Common myeloid progenitor, CD34-positive (primary cell): ENCODE data around the gene CAMKV.

ENCODE experiments used
- CTCF ChIA-PET: fragments of 350-600 bp; sonication (Branson Sonifier 250); formaldehyde crosslinking; loops from one replicate; lab custom pipeline; 2021; ENCODE audit warnings: antibody characterized with exemption; lab: Charles Lee
- POLR2A ChIA-PET: fragments of 350-600 bp; sonication (Branson Sonifier 250); formaldehyde crosslinking; loops from one replicate; lab custom pipeline; 2021; ENCODE audit warnings: antibody characterized with exemption; lab: Charles Lee
- DNase-seq, 3 donors: peaks; one replicate each; pipeline versions ENCODE4 v3.0.0 to v3.0.0-alpha.2; 2013
- H3K27ac ChIP-seq, 2 experiments: 1 replicate in 1 of 2; 2 replicates in 1 of 2; pipeline ENCODE4 v1.7.0; 2013; ENCODE audit warnings: inconsistent platforms in 2 of 2, low read length in 2 of 2, mild to moderate bottlenecking in 2 of 2, low read depth in 1 of 2, moderate library complexity in 1 of 2; ENCODE audit not compliant: severe bottlenecking in 2 of 2, insufficient read depth in 1 of 2, poor library complexity in 1 of 2
- H3K27me3 ChIP-seq, 5 experiments: replicated peaks in 2 of 5; 1 replicate in 3 of 5; 2 replicates in 2 of 5; pipeline versions ENCODE4 v1.6.1 to v1.7.0; 2013; ENCODE audit warnings: low read length in 4 of 5, mild to moderate bottlenecking in 2 of 5, moderate library complexity in 2 of 5, inconsistent platforms in 1 of 5; ENCODE audit not compliant: insufficient read depth in 5 of 5, control insufficient read depth in 4 of 5
- H3K36me3 ChIP-seq, 4 experiments: 1 replicate in 2 of 4; 2 replicates in 2 of 4; pipeline versions ENCODE4 v1.6.1 to v1.7.0; 2013; ENCODE audit warnings: low read length in 3 of 4, control low read depth in 1 of 4, mild to moderate bottlenecking in 1 of 4; ENCODE audit not compliant: control insufficient read depth in 4 of 4, insufficient read depth in 4 of 4
- H3K4me1 ChIP-seq, 4 experiments: 1 replicate in 3 of 4; 2 replicates in 1 of 4; pipeline versions ENCODE4 v1.6.1 to v1.7.1; 2013; ENCODE audit warnings: low read length in 3 of 4, mild to moderate bottlenecking in 3 of 4, control low read depth in 1 of 4, inconsistent platforms in 1 of 4, moderate library complexity in 1 of 4; ENCODE audit not compliant: control insufficient read depth in 4 of 4, insufficient read depth in 4 of 4; ENCODE audit errors: control extremely low read depth in 1 of 4
- H3K4me3 ChIP-seq, 7 experiments: 1 replicate in 4 of 7; 2 replicates in 3 of 7; pipeline versions ENCODE4 v1.5.1 to v1.7.0; 2013; ENCODE audit warnings: mild to moderate bottlenecking in 7 of 7, low read length in 6 of 7, moderate library complexity in 6 of 7, inconsistent platforms in 2 of 7, low read depth in 2 of 7, control low read depth in 1 of 7; ENCODE audit not compliant: insufficient read depth in 4 of 7, control insufficient read depth in 1 of 7; ENCODE audit errors: extremely low read depth in 1 of 7
- H3K9me3 ChIP-seq, 5 experiments: 1 replicate in 4 of 5; 2 replicates in 1 of 5; pipeline versions ENCODE4 v1.6.1 to v1.7.1; 2013; ENCODE audit warnings: low read length in 4 of 5, mild to moderate bottlenecking in 2 of 5, inconsistent platforms in 1 of 5, low read depth in 1 of 5, moderate library complexity in 1 of 5; ENCODE audit not compliant: control insufficient read depth in 4 of 5, insufficient read depth in 2 of 5; ENCODE audit errors: control extremely low read depth in 1 of 5
- WGBS: methylation state at CpG from one replicate; pipeline ENCODE4 v1.1.5; 2013; ENCODE audit not compliant: insufficient coverage; 5-methylcytosine and 5-hydroxymethylcytosine counted together

The CAMKV gene

GRCh38 chr3:49898991-49899390 lies 29.3 kb upstream of the CAMKV start:
- Histone ChIP-seq H3K9me3 (no peaks in the 10 kb centered on the region), H3K4me1 (peaks cover 0 to 8% (median 8%) of the 10 kb centered on the region in 4 experiments), H3K36me3 (no peaks in the 10 kb centered on the region), H3K4me3 (no peak overlapping the region), H3K27me3 (no peaks in the 10 kb centered on the region), H3K27ac (no peak overlapping the region)
- ChIA-PET POLR2A (no interaction called here), CTCF (interaction anchor here (1.2 to 4.3 kb wide), 7 partner anchors 16 to 97 kb away, joined by 3 to 26 read pairs (median 5); partner anchors contain the start of gene INKA1)
- DNase-seq = no peak
- 94% methylated on average over 5 of the region's 6 CpGs for WGBS

- no peaks in the 10 kb centered on the region for H3K9me3 ChIP-seq
- H3K36me3 ChIP-seq = no peaks in the 10 kb centered on the region
- ChIA-PET POLR2A (no interaction called here), CTCF (interaction anchor here (1.1 to 2.2 kb wide), 4 partner anchors 11 to 112 kb away, joined by 3 to 7 read pairs (median 4); no protein-coding TSS in a partner anchor)
- H3K27me3 ChIP-seq = no peaks in the 10 kb centered on the region
- no peak overlapping the region for H3K4me3 ChIP-seq
- 100% methylated on average over 4 of the region's 5 CpGs for WGBS
- no peak overlapping the region for H3K27ac ChIP-seq
- no peaks in the 10 kb centered on the region for H3K4me1 ChIP-seq
- DNase-seq = no peak
Observed at GRCh38 chr3:49896345-49896744, 26.6 kb upstream of the CAMKV start.

GRCh38 chr3:49895791-49896190 lies 26.1 kb upstream of the CAMKV start:
- CTCF ChIA-PET = interaction anchor here (0.8 to 2.2 kb wide), 5 partner anchors 11 to 112 kb away, joined by 3 to 7 read pairs (median 3); no protein-coding TSS in a partner anchor
- POLR2A ChIA-PET = no interaction called here
- WGBS = 99% methylated on average over 8 of the region's 9 CpGs
- H3K9me3 ChIP-seq = no peaks in the 10 kb centered on the region
- H3K36me3 ChIP-seq = no peaks in the 10 kb centered on the region
- H3K4me1 ChIP-seq = no peaks in the 10 kb centered on the region
- H3K27ac ChIP-seq = no peak overlapping the region
- no peak for DNase-seq
- no peak overlapping the region for H3K4me3 ChIP-seq
- H3K27me3 ChIP-seq = no peaks in the 10 kb centered on the region

DNA sequence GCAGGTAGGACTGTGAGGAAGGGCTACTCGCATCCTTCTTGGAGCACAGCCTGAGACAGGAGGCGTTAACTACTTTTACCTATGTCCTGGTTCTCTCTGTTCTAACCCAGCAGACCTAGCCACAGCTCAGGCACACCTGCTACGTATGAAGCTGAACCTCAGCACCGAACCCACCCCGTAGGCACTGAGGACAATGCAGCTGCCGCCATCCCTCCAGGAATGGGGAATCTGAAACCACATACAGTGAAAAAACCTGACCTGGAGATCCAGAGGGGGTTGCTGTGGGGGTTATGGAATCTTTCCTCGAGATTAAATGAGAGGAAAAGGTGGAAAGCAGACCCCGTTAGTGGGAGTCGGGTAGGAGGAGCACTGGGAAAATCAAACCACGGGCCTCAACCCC lies 19.6 kb upstream of the CAMKV start:
- CTCF ChIA-PET = interaction anchor here (1.6 kb wide), 1 partner anchor 9 kb away, joined by 6 read pairs; no protein-coding TSS in a partner anchor
- Histone ChIP-seq H3K9me3 (no peaks in the 10 kb centered on the region), H3K27ac (no peak overlapping the region), H3K4me3 (no peak overlapping the region), H3K36me3 (no peaks in the 10 kb centered on the region), H3K27me3 (no peaks in the 10 kb centered on the region), H3K4me1 (no peaks in the 10 kb centered on the region)
- no peak for DNase-seq
- 93% methylated on average over 10 of the region's 10 CpGs for WGBS
- POLR2A ChIA-PET = no interaction called here

GRCh38 chr3:49886922-49887265 lies 17.2 kb upstream of the CAMKV start:
- POLR2A ChIA-PET = no interaction called here
- no peak for DNase-seq
- Histone ChIP-seq H3K4me1 (peaks cover 0 to 3% (median 0%) of the 10 kb centered on the region in 4 experiments), H3K27ac (no peak overlapping the region), H3K27me3 (no peaks in the 10 kb centered on the region), H3K9me3 (no peaks in the 10 kb centered on the region), H3K36me3 (no peaks in the 10 kb centered on the region), H3K4me3 (no peak overlapping the region)
- CTCF ChIA-PET = no interaction called here

GRCh38 chr3:49883998-49884397 lies 14.3 kb upstream of the CAMKV start:
- ChIA-PET CTCF (interaction anchor here (1.6 to 5.2 kb wide), 3 partner anchors 12 to 43 kb away, joined by 5 to 26 read pairs (median 7); no protein-coding TSS in a partner anchor), POLR2A (no interaction called here)
- Histone ChIP-seq H3K36me3 (no peaks in the 10 kb centered on the region), H3K9me3 (no peaks in the 10 kb centered on the region), H3K4me1 (peaks cover 0 to 6% (median 0%) of the 10 kb centered on the region in 4 experiments), H3K4me3 (no peak overlapping the region), H3K27me3 (no peaks in the 10 kb centered on the region), H3K27ac (no peak overlapping the region)
- DNase-seq = no peak
- WGBS = 100% methylated on average over 2 of the region's 4 CpGs

DNA sequence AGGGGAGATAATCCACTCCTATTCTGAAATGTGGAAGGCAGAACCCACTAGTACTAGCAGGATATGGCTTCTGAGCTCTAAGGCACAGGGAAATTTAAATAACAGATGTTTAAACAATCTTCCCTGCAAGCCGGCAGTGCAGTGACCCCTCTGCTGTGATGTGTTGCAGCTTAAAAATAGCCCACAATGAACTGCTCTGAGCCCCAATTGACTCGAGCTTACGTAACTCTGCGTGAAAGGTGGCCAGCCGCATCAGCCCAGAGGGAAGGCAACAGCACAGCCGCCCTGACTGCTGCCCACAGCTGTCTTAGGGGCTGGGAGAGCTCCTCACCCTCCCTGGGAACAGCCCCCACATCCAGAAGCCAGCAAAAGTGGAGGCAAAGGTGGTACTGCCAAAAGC lies 12.5 kb upstream of the CAMKV start:
- no peak overlapping the region for H3K27ac ChIP-seq
- no peaks in the 10 kb centered on the region for H3K27me3 ChIP-seq
- no peaks in the 10 kb centered on the region for H3K36me3 ChIP-seq
- peaks cover 0 to 6% (median 0%) of the 10 kb centered on the region in 4 experiments for H3K4me1 ChIP-seq
- H3K9me3 ChIP-seq = no peaks in the 10 kb centered on the region
- DNase-seq = no peak
- WGBS = 74% methylated on average over 6 of the region's 6 CpGs
- H3K4me3 ChIP-seq = no peak overlapping the region
- ChIA-PET CTCF (interaction anchor here (1.0 to 5.2 kb wide), 7 partner anchors 10 to 134 kb away, joined by 3 to 26 read pairs (median 8); partner anchors contain the start of gene INKA1), POLR2A (no interaction called here)
